GM18505 (cell line): ENCODE measurements around the gene PPP1R9B.

Source experiments
- ATAC-seq: cut with Tn5 transposase; IDR thresholded peaks from one replicate; pipeline ENCODE4 v1.9.1; 2021; ENCODE audit not compliant: unreplicated experiment
- POLR2A ChIP-seq: IDR thresholded peaks from 4 replicates; pipeline ENCODE4 v1.6.1; 2011; ENCODE audit warnings: borderline replicate concordance; ENCODE audit not compliant: insufficient read depth, insufficient read length; ENCODE audit errors: extremely low read depth

Gene PPP1R9B

GRCh38 chr17:50183421-50183994 is 33.0 kb upstream of the PPP1R9B start:
- ATAC-seq = no peak
- TF ChIP-seq POLR2A = no peak

- no peak for TF ChIP-seq POLR2A
Measured at GRCh38 chr17:50182783-50183420, 32.4 kb upstream of the PPP1R9B start.

GRCh38 chr17:50181591-50182560 is 31.4 kb upstream of the PPP1R9B start:
- no peak for TF ChIP-seq POLR2A
- ATAC-seq = no peak

More at GRCh38 chr17:50182783-50183420, 32.4 kb upstream of the PPP1R9B start:
- ATAC-seq = no peak

- no peak for ATAC-seq
- no peak for TF ChIP-seq POLR2A
Measured at GRCh38 chr17:50181144-50181543, 30.7 kb upstream of the PPP1R9B start.

GRCh38 chr17:50180620-50181019 is 30.1 kb upstream of the PPP1R9B start:
- no peak for TF ChIP-seq POLR2A
- ATAC-seq = no peak

- TF ChIP-seq POLR2A = no peak
- no peak for ATAC-seq
Measured at GRCh38 chr17:50180111-50180510, 29.6 kb upstream of the PPP1R9B start.

- TF ChIP-seq POLR2A = no peak
- peak; percentile 51 for ATAC-seq
Measured at GRCh38 chr17:50177983-50178834, 27.7 kb upstream of the PPP1R9B start.

- ATAC-seq = no peak
- TF ChIP-seq POLR2A = no peak
Measured at GRCh38 chr17:50177476-50177875, 27.0 kb upstream of the PPP1R9B start.

GRCh38 chr17:50176559-50177357 is 26.3 kb upstream of the PPP1R9B start:
- ATAC-seq = no peak
- no peak for TF ChIP-seq POLR2A

- no peak for ATAC-seq
- no peak for TF ChIP-seq POLR2A
Measured at GRCh38 chr17:50175035-50175807, 24.7 kb upstream of the PPP1R9B start.

- ATAC-seq = no peak
- no peak for TF ChIP-seq POLR2A
Measured at GRCh38 chr17:50174444-50174843, 24.0 kb upstream of the PPP1R9B start.
